HepG2 (cell line): ENCODE measurements around the gene C11orf42. TPM values are rescaled to one million over a fixed set of nuclear protein-coding genes. Genes with fewer than 3 reads are reported as not detected.

ENCODE experiments used
- ATAC-seq: fragments of 200-7000 bp; cut with Tn5 transposase; 3 replicates; pipeline ENCODE4 v1.9.1; 2020; ENCODE audit warnings: mild to moderate bottlenecking, moderate library complexity
- BruUV-seq: library from RNA; stranded (reverse); fragments of 400-500 nt; replicated peaks from 2 replicates; lab custom pipeline; 2021; lab: Mats Ljungman, UMichigan
- CTCF ChIA-PET: fragments of 300-600 bp; formaldehyde crosslinking; extraction: SDS; loops from one replicate; lab custom pipeline; 2021; ENCODE audit warnings: low total read pairs, inconsistent platforms, low intra/inter-chr PET ratio; lab: Yijun Ruan, JAX
- POLR2A ChIA-PET: fragments of 350-600 bp; sonication (Branson Sonifier 250); formaldehyde crosslinking; loops from one replicate; lab custom pipeline; 2020; ENCODE audit warnings: antibody characterized with exemption, inconsistent platforms; lab: Yijun Ruan, JAX
- DNase-seq: peaks from one replicate; pipeline ENCODE4 v3.0.0-alpha.2; 2015; ENCODE audit warnings: low spot score
- FAIRE-seq: peaks from 3 replicates; lab custom pipeline; 2011; peaks lifted over from hg19 to GRCh38; lab: Jason Lieb, UNC
- H2AFZ ChIP-seq: one replicate; pipeline ENCODE4 v1.6.1; 2011; ENCODE audit warnings: low read length, inconsistent platforms
- H3K27ac ChIP-seq: fragments of 300-600 bp; 3 replicates; pipeline ENCODE4 v1.8.0; 2011; ENCODE audit warnings: mixed run types, mild to moderate bottlenecking, mixed read lengths, low read length, inconsistent platforms; ENCODE audit not compliant: insufficient read depth; ENCODE audit errors: extremely low read length
- H3K27me3 ChIP-seq, 2 experiments: fragments of 200-600 bp in 1 of 2; 2 replicates in 1 of 2; 3 replicates in 1 of 2; pipeline versions ENCODE4 v1.6.0 to v1.8.0; 2011; ENCODE audit warnings: low read length in 2 of 2, mild to moderate bottlenecking in 2 of 2, moderate library complexity in 2 of 2, inconsistent platforms in 1 of 2; ENCODE audit not compliant: insufficient read depth in 2 of 2, control insufficient read depth in 1 of 2
- H3K36me3 ChIP-seq, 2 experiments: fragments of 200-600 bp in 1 of 2; replicated peaks in 1 of 2; 2 replicates in 1 of 2; 3 replicates in 1 of 2; pipeline versions ENCODE4 v1.5.1 to v1.8.0; 2011; ENCODE audit warnings: low read length in 2 of 2, inconsistent platforms in 1 of 2; ENCODE audit not compliant: insufficient read depth in 2 of 2, control insufficient read depth in 1 of 2
- H3K4me1 ChIP-seq: 2 replicates; pipeline ENCODE4 v1.5.1; 2012; ENCODE audit warnings: low read length, inconsistent platforms; ENCODE audit not compliant: insufficient read depth
- H3K4me2 ChIP-seq: 2 replicates; pipeline ENCODE4 v1.6.0; 2011; ENCODE audit warnings: low read depth, low read length, inconsistent platforms
- H3K4me3 ChIP-seq, 3 experiments: fragments of 200-600 bp in 1 of 3; sonication (generic), shearing (Covaris generic) in 1 of 3; replicated peaks in 1 of 3; 2 replicates each; pipeline ENCODE4 v1.5.1; 2011 to 2016; ENCODE audit warnings: low read length in 3 of 3, inconsistent platforms in 2 of 3, low read depth in 2 of 3, mild to moderate bottlenecking in 2 of 3, control low read depth in 1 of 3, mixed read lengths in 1 of 3; ENCODE audit not compliant: insufficient read depth in 1 of 3
- H3K79me2 ChIP-seq: one replicate; pipeline ENCODE4 v1.6.1; 2011; ENCODE audit warnings: low read length, inconsistent platforms; ENCODE audit not compliant: insufficient read depth
- H3K9ac ChIP-seq: 2 replicates; pipeline ENCODE4 v1.6.0; 2011; ENCODE audit warnings: mild to moderate bottlenecking, low read depth, low read length, inconsistent platforms; ENCODE audit not compliant: insufficient read depth
- H3K9me3 ChIP-seq: 2 replicates; pipeline ENCODE4 v1.5.1; 2012; ENCODE audit warnings: mild to moderate bottlenecking, low read length
- H4K20me1 ChIP-seq: 2 replicates; pipeline ENCODE4 v1.6.0; 2011; ENCODE audit warnings: inconsistent platforms, mild to moderate bottlenecking, low read length, moderate library complexity; ENCODE audit not compliant: insufficient read depth
- E2F2 ChIP-seq: sonication (generic); formaldehyde crosslinking; IDR thresholded peaks from 2 replicates; pipeline ENCODE4 v1.4.0; 2020; ENCODE audit warnings: missing genetic modification reagents, borderline replicate concordance
- HMGA1 ChIP-seq: sonication (generic); formaldehyde crosslinking; conservative IDR thresholded peaks from 2 replicates; pipeline ENCODE4 v1.4.0; 2020; ENCODE audit warnings: missing genetic modification reagents
- HOXA7 ChIP-seq: sonication (generic); formaldehyde crosslinking; IDR thresholded peaks from 2 replicates; pipeline ENCODE4 v1.8.1; 2022; ENCODE audit warnings: mild to moderate bottlenecking, missing genetic modification reagents, moderate library complexity
- KLF6 ChIP-seq: IDR thresholded peaks from 2 replicates; pipeline ENCODE4 v1.8.0; 2016; ENCODE audit warnings: missing biosample characterization, missing genetic modification reagents
- LCORL ChIP-seq, 2 experiments: fragments of 450-650 bp in 1 of 2; sonication (generic) in 1 of 2; formaldehyde crosslinking in 1 of 2; IDR thresholded peaks; 2 replicates each; pipeline versions ENCODE4 v1.5.0 to v1.6.1; 2017 to 2020; ENCODE audit warnings: antibody characterized with exemption in 1 of 2, missing genetic modification reagents in 1 of 2
- NR2F6 ChIP-seq, 2 experiments: IDR thresholded peaks; 2 replicates each; pipeline ENCODE4 v1.6.1; 2016; ENCODE audit warnings: antibody characterized with exemption in 1 of 2, mild to moderate bottlenecking in 1 of 2
- ZNF207 ChIP-seq: fragments of 450-650 bp; IDR thresholded peaks from 2 replicates; pipeline ENCODE4 v1.6.1; 2016; ENCODE audit warnings: antibody characterized with exemption, borderline replicate concordance
- ZNF607 ChIP-seq: sonication (generic); formaldehyde crosslinking; IDR thresholded peaks from 2 replicates; pipeline ENCODE4 v1.5.1; 2020; ENCODE audit warnings: missing genetic modification reagents, mild to moderate bottlenecking, borderline replicate concordance
- WGBS: methylation state at CpG from one replicate; pipeline ENCODE4 v1.1.6; 2017; ENCODE audit warnings: low lambda C conversion rate; 5-methylcytosine and 5-hydroxymethylcytosine counted together
- in situ Hi-C: cut with HindIII; loops from 2 replicates; pipeline ENCODE4 v1.10.0; 2017; ENCODE audit warnings: low pct_unique_long_range_greater_than_20kb; ENCODE audit not compliant: extremely low pct_ligation_motif_present
- intact Hi-C: fragments of 100-400 bp; cut with micrococcal nuclease; formaldehyde crosslinking; loops from one replicate; pipeline ENCODE4 v1.10.0; 2022; ENCODE audit not compliant: unreplicated experiment
- polyA plus RNA-seq, 8 experiments: library from polyadenylated mRNA; depleted of rRNA in 3 of 8; stranded (reverse) in 7 of 8; unstranded in 1 of 8; fragments of >200 nt; fragmentation: Illumina TruSeq in 4 of 8; extraction: Trizol in 4 of 8; gene quantifications; 2 replicates each; pipeline versions ENCODE4 v1.2.1 to v1.2.3, GENCODE V29; 2011 to 2016; ENCODE audit warnings: low read depth in 4 of 8, missing spikeins in 1 of 8, mixed read lengths in 1 of 8; ENCODE audit not compliant: insufficient read depth in 1 of 8
- total RNA-seq, 5 experiments: library from RNA; depleted of rRNA; stranded (reverse); fragments of >200 nt; fragmentation: Illumina TruSeq; extraction: Trizol; gene quantifications; 2 replicates each; pipeline ENCODE4 v1.2.3, GENCODE V29; 2016; ENCODE audit warnings: low read depth in 1 of 5

Gene C11orf42
- total and polyA plus RNA-seq, 2 of the 13 experiments (the other 11 are each of a cell fraction or from before 2014, with no cell fraction given) = not detected

GRCh38 chr11:6175440-6175839, 29.9 kb upstream of the C11orf42 start:
- Histone ChIP-seq H3K79me2 (no peaks in the 10 kb centered on the region), H3K4me1 (no peaks in the 10 kb centered on the region), H3K4me2 (no peak overlapping the region), H4K20me1 (no peaks in the 10 kb centered on the region), H3K27ac (no peak overlapping the region), H3K4me3 (no peak overlapping the region), H3K36me3 (no peaks in the 10 kb centered on the region), H3K27me3 (no peaks in the 10 kb centered on the region; a peak in 1 of 5 replicates), H2AFZ (no peak overlapping the region), H3K9me3 (no peaks in the 10 kb centered on the region), H3K9ac (no peak overlapping the region)
- WGBS = 2% methylated on average over 2 of the region's 2 CpGs
- DNase-seq = no peak
- POLR2A ChIA-PET = no interaction called here
- intact Hi-C loops (no loop called here), in situ Hi-C loops (no loop called here)
- no TSS peak for BruUV-seq
- no peak for ATAC-seq
- FAIRE-seq = no peak
- CTCF ChIA-PET = no interaction called here
- TF ChIP-seq HOXA7 (no peak), LCORL (IDR thresholded peaks at IDR 0.05) (no peak), LCORL (CRISPR knock-in tag; IDR thresholded peaks at IDR 0.05) (no peak), HMGA1 (CRISPR knock-in tag) (no peak)

GRCh38 chr11:6191742-6192141, 13.6 kb upstream of the C11orf42 start:
- Histone ChIP-seq H3K79me2 (no peaks in the 10 kb centered on the region), H3K36me3 (no peaks in the 10 kb centered on the region), H3K27ac (no peak overlapping the region), H4K20me1 (no peaks in the 10 kb centered on the region), H3K4me2 (no peak overlapping the region), H3K9ac (no peak overlapping the region), H3K27me3 (no peaks in the 10 kb centered on the region; a peak in 1 of 5 replicates), H3K4me3 (no peak overlapping the region), H3K4me1 (no peaks in the 10 kb centered on the region), H2AFZ (no peak overlapping the region), H3K9me3 (no peaks in the 10 kb centered on the region)
- CTCF ChIA-PET = no interaction called here
- TF ChIP-seq E2F2 (CRISPR knock-in tag) (no peak), ZNF607 (CRISPR knock-in tag) (no peak), NR2F6 (IDR thresholded peaks at IDR 0.05) (no peak), NR2F6 (CRISPR knock-in tag; IDR thresholded peaks at IDR 0.05) (no peak), ZNF207 (no peak), KLF6 (CRISPR knock-in tag) (no peak)
- POLR2A ChIA-PET = no interaction called here
- DNase-seq (no peak), FAIRE-seq (no peak), ATAC-seq (no peak)
- in situ Hi-C loops = no loop called here
- intact Hi-C loops = no loop called here
- BruUV-seq = no TSS peak
